DMS 273 treated with DMSO at 0.1 percent for 48 hours (cell line): Measurements from ENCODE around the gene MAP2K3.

ENCODE experiments used
- DNase-seq: peaks from one replicate; lab custom pipeline; 2025; lab: John Stamatoyannopoulos, UW

The MAP2K3 gene

DNA sequence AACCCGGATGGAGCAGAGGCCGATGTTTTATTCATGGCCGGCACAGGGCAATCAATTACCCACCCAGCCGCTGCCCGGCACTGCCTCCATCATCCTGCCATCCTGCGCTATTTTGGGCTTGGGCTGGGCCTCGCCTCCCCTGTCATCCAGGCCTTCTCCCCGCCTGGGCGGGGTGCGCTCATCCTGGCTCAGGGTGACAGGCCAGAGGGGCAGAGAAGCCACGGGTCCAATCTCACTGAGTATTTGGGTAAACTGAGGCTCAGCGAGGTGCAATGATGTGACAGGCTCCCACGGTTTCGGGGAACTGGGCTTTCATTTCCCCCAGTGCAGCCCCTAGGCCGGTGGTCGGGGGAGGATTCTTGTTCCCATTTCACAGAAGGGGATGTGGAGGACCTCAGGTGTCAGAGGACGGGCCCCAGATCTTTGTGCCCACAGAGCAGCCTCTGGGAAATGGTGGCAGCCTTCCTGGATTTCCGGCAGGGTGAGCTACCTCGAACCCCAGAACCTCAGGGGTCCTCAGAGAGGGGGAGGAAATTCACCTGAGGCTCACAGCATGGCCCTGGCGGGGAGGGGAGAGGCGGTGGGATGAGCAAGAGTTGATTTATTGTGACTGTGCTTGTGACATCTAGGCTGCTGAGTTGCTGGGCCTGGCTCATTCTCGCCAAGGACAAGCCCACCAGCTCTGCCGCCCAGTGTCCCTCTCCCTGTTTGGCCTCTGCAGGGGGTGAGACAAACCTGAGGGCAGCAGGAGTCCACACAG is 67.9 kb downstream of the MAP2K3 start:
- DNase-seq, result no peak

DNA sequence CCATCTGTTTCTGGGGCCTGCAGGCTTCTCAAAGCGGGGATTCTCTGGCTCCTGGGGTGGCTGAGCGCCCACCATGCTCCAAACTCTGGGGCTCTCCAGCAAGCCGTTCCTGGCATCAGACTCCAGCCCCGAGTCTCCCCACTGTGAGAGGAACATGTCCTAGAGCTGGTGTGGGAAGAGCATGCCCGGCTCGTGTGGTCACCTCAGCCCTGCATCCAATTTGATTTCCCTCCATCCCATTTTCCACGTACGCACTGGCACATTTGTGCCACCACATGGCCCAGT is 68.4 kb downstream of the MAP2K3 start:
- DNase-seq, result no peak

DNA sequence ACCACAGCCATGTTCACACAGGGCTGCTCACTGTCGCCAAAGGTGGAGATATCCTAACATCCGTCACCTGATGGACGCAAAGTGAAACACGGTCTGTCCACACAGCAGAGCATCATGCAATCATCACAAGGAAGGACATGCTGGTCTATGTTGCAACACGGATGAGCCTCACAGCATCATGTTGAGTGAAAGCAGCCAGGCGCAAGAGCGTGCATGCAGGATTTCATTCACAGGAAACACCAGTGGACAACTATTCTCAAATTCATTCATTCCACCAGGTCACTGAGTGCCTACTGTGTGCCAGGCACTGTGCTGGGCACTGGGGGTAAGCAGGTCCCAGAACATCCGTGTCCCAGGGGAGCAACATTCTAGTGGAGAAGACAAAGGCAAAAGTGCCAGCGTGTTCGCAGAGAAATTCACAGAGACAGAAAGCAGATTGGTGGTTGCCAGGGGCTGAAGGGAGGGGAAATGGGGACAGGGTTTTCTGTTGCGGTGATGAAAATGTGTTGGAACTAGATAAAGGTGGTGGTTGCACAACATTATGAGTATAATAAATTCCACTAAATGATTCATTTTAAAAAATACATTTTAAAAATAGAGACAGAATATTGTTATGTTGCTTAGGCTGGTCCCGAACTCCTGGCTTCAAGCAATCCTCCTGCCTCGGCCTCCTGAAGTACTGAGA is 69.0 kb downstream of the MAP2K3 start:
- DNase-seq, result no peak

DNA sequence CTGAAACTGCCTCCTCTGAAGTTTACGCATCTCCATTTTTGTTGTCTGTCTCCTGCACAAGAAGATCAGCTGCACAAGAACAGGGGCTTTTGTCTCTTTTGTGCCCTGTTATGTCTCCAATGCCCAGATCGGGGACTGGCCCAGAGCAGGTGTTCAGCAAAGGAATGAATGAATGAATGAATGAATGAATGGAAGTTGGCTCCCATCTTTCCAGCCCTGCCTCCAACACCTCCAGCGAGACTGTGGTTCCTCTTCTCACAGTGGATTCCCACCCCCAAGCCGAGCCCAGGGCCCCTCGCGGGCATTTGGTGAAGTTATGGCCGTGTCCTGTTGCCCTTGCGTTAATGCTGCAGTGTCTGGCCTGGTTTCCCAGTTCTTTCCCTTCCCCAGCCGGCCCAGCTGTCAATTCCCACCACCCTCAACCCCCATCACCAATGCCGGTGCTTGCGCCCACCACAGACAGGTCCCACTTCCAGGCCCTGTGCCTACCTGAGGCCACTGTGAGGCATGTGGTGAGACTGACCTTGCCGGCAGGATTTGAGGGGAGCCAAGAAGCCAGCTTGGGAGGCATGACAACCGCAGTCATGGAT is 70.4 kb downstream of the MAP2K3 start:
- DNase-seq, result no peak

DNA sequence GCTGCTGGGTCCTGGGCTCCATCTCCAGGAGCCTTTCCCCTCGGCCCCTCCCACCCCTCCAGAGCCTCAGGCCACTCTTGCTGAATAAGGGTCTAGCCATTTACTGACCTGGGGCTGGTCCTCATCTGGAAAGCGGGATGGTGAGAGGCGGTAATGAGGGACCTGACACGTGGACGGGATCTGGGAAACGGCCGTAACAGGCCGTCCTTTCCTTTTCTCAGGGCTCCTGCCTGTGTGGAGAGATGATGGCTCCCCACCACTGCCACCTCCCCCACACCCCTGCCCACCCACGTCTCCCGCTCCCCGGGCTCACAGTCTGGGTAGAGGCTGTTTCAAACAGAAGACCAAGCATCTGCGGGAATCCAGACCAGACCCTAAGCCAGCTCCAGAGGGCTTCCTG is 71.1 kb downstream of the MAP2K3 start:
- no peak for DNase-seq

DNA sequence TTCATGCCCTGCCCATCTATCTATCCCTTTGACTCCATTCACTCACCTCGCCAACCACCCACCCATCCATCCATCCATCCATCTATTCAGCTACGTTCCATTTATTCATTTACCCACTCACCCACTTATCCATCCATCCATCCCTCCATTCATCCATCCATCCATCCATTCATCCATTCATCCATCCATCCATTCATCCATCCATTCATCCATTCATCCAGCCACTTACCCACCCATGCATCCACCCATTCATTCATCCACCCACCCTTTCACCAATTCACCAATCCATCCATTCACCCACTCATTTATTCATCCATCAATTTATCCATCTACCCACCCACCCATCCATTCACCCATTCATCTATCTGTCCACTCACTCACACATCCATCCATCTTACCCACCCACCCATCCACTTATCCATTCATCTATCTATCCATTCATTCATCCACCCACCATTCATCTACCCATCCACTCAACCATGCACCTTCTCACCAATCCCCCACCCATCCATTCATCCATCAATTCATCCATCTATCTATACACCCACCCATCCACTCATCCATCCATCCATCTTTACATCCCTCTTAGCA is 72.1 kb downstream of the MAP2K3 start:
- DNase-seq, result no peak

DNA sequence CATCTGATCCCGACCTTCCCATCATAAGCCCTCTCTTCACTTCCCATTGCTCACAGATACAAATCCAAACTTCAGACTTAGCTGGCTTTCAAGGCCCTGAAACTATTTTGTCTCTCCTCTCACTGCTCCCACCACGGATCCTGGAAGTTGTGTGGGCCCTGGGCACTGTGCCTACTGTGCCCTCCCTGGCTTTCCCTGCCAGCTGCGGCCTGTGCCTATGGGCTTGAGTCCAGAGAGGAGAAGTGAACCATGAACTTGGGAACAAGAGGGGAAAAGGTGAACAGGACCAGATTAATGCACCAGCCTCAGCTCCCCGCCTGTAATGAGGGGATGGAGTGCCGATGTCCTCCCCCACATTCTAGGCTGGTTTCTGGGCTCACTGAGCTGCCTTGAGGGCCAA is 72.8 kb downstream of the MAP2K3 start:
- no peak for DNase-seq

DNA sequence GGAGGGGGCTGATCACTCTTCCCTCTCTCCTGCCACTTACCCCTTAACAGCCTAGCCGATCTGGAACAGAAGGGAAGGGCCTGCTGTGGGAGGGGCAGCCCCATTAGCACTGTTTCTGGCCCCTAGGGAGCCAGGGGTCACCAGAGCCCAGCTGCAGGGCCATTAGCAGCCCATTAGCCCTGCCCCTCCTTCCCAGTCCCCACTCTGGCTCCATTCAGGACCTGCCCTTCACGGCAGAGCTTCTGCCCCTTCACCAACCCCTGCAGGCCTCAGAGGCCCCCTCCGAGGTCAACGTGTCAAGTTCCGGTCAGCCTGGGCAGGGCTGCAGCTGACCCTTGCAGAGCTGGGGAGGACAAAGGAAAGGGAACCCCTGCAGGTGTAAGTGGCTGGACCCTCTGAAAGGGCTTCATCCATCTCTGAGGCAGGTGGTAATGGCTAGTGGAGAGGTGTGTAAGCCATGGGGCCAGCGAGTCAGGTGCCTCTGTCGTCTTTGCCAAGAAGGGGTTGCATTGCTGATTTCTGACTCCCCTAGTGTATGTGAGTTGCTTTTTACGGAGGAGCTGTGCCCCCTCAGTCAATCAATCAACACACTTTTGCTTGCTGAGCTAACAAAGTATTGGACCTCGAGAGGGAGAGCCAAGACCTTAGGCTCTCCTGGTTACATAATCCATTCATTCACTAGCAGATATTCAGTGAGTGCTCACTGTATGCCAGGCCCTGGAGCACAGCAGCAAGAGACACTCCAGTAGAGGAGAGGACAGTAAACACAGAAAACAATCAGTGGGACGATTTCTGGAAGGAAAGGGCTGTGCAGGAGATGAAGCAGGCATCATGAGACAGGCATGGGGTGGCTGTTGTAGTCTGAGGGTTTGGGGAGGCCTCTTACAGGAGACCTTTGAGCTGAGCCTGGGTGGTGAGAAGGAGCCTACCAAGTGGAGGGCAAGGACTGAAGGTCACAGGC is 73.5 kb downstream of the MAP2K3 start:
- DNase-seq, result no peak

DNA sequence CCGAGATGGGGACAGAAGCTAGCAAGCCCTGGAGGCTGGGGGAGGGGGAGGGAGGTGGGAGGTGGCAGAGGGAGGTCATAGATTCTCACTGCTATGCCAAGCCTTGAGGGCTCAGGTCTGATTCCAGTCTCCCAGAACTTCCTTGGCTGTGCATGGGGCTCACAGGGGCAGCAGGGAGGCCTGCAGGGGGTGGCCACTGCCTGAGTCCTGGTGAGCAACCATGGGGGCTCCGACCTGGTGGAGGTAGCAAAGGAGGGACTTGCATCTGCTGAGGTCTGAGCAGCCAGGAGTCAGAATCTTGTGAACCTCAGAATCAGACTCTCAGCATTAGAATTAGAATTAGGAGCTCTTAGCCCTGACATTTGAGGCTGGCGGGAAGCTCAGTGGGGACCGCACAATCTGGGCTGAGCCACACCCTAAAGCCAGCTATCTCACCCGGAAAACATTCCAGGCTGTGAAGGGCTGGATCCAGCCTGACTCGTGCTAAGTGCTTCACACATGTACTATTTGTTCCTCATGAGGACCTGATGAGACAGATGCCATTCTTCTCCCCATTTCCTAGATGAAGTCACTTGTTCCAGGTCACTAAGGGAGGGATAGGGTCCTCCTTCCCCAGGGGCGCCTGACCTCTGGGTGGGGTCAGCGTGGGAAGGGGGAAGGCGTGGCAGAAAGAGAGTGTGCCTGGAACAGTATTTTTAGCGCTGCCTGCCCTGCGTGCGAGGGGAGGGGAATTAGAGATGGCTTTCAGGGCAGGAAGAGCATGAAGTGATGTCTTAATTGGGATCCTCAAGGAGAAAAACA is 74.4 kb downstream of the MAP2K3 start:
- no peak for DNase-seq

DNA sequence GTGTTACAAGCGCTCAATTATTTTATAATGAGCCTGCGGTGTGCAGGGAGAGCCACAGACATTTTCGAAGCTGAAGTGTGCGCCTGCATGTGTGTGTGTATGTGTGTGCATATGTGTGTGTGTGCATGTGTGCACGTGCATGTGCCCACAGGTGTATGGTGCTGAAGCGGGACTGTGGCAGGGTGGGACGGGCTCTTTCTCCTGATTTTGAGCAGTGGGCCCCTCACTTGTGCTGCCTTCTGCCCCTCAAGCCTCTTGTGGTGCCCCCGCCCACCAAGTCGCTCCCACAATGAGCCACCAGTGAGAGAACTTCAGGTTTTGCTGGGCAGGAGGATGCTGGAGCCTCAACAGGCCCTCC is 75.0 kb downstream of the MAP2K3 start:
- DNase-seq, result no peak

DNA sequence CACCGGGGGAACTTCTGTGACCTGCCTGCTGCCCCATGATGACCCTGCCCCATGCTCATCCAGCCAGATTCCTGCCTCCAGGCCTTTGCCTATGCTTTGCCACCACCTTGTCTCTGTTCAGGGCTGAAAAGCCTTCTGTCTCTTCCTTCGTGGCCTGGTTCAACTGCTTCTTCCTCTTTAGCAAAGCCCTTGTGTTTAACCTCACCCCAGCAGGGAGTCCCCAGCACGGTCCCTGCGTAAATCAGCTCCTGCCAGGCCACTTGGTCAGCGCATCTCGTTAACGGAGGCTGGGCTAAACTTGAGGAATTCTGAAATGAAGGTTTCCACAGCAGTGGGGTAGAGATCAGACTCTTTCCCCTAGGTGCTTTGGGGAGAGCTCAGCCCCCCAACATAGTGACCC is 75.5 kb downstream of the MAP2K3 start:
- DNase-seq, result no peak

DNA sequence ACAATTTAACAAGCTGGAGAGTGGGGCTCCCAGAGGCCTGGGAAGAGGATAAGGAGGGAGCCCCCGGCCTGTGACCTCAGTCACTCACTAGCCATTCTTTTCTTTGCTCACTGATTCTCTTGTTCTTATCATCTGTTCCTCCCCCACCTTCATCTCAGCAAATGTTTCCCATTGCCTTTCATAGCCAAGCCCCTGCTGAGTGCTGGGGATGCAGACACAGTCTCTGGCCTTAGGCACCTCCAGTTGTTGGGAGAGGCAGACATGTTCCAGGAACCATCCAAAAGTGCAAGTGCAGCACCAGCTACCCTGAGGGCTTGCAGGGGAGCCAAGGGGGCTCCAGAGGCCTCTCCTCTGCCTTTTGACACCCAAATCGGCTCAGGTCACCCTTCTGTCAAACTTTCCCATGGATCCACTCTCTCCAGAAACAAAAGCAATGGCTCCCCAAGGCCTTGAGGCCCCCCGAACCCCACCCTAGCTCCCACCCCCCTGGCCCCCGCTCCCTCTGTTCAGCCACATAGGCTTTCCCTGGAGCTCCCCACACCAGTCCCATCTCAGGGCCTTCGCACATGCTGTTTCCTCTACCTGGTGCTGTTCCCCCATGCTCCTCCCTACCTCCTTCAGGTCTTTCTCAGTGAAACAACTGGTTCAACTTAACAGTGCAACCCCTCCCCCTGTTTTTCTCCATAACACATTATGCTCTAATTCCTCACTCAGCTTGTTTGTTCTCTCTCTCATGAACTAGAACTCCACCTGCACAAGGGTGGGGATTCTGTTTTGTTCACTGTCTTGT is 76.7 kb downstream of the MAP2K3 start:
- DNase-seq, result no peak

DNA sequence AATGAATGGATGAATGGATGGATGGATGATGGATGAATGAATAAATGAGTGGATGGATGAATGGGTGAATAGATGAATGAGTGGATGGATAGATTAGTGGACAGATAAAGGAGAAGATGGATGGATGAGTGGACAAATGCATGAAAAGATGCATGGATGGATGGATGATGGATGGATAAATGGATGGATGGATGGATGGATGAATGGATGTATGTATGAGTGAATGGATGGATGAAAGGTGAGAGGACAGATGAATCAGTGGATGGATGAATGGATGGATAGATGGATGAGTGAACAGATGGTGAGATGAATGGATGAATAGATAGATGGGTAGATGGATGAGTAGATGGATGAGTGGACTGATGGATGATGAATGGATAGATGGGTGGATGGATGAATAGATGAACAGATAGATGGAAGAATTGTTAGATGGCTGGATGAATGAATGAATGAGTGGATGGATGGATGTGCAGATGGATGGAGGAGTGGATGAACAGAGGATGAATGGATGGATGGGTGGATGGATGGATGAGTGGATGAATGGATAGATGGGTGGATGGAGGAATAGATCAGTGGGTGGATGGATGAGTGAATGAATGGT is 77.9 kb downstream of the MAP2K3 start:
- DNase-seq, result no peak

DNA sequence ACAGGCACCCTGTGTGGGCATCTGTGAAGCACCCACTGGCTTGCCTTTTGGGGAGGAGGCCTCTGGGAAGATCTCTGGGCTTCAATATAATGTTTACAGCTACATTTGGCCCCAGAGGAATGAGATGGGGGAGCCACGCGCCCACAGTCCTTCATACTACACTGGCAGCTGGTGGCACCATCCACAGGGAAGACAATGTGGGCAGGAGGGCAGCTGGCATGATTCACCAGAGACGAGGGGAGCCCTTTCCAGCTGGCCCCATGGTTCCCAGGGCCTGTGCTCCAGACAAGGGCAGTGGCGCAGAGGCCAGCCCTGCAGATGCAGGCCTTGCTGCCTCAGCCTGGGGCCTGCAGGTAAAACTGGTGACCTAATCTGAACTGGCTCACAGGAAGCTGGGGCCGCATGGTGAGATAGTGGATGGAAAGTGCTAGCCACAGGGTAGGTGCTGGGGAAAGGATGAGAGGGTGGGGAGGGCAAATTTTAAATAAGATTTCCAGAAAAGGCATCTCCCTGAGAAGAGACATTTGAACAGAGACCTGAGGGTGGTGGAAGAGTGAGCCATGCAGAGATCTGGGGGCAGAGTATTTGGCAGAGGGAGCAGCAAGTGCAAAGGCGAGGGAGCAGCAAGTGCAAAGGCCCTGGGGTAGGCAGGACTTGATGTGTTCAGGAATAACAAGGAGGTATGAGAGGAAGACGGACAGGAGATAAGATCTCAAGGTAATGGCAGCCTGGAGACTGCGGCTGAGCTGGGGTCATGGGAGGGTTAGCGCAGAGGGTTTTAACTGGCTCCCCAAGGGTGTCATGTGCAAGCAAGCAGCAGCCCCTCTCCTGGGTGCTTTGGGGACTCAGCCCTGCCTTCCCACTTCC is 79.5 kb downstream of the MAP2K3 start:
- no peak for DNase-seq
